Measurements from ENCODE around the gene PLAAT4. TPM values are rescaled to one million over a fixed set of nuclear protein-coding genes. Genes with fewer than 3 reads are reported as not detected.

The PLAAT4 gene
- total and polyA plus RNA-seq, 2 donors (not counting 3 experiments of a cell fraction or from before 2014, with no cell fraction given) = 0.95 to 1.7 TPM

- DNase-seq (ENCODE audit: low read depth, low spot score) = no peak
- Histone ChIP-seq H3K9ac (replicated peaks; ENCODE audit: extremely low read depth, insufficient read depth, low read length) (no peak overlapping the region), H3K27me3 (ENCODE audit: control insufficient read depth in 2 of 2, insufficient read depth in 2 of 2, low read length in 2 of 2) (peaks cover 0 to 7% of the 10 kb centered on the region in 2 experiments), H3K9me1 (replicated peaks; ENCODE audit: control insufficient read depth, extremely low read depth, insufficient read depth, low read length) (no peaks in the 10 kb centered on the region), H4K20me1 (replicated peaks; ENCODE audit: control insufficient read depth, extremely low read depth, insufficient read depth, low read length) (no peaks in the 10 kb centered on the region), H2AFZ (ENCODE audit: low read depth, low read length) (no peak overlapping the region), H3K36me3 (ENCODE audit: control insufficient read depth in 2 of 2, extremely low read depth in 1 of 2, insufficient read depth in 2 of 2, low read length in 2 of 2) (no peaks in the 10 kb centered on the region), H3K4me1 (ENCODE audit: control insufficient read depth, extremely low read depth, insufficient read depth, low read length) (no peaks in the 10 kb centered on the region), H3K4me3 (replicated peaks in 1 of 3; ENCODE audit: insufficient read depth in 1 of 3, low read depth in 1 of 3, low read length in 3 of 3) (no peak overlapping the region), H3K4me2 (ENCODE audit: insufficient read depth, low read length) (no peak overlapping the region), H3K27ac (ENCODE audit: insufficient read depth, low read depth, low read length) (no peak overlapping the region), H3K79me2 (ENCODE audit: control insufficient read depth, insufficient read depth, low read length) (no peaks in the 10 kb centered on the region), H3K9me3 (replicated peaks; ENCODE audit: control insufficient read depth, insufficient read depth, low read length) (no peaks in the 10 kb centered on the region)
- CTCF ChIA-PET = interaction anchor here (0.6 kb wide), 2 partner anchors 10 to 19 kb away, joined by 3 to 5 read pairs; no protein-coding TSS in a partner anchor
- intact Hi-C loops (cut with micrococcal nuclease) (no loop called here), dilution Hi-C loops (cut with MboI; ENCODE audit: extremely low pct_ligation_motif_present, low sequenced_read_pairs) (no loop called here)
- TF ChIP-seq CTCF (IDR thresholded peaks at IDR 0.05; ENCODE audit: extremely low read depth in 1 of 2, insufficient read depth in 1 of 2, low read depth in 1 of 2, low read length in 2 of 2) = no peak
- no peak for TF ChIP-seq MAX (IDR thresholded peaks at IDR 0.05; ENCODE audit: insufficient read depth, insufficient read length)
- no peak for TF ChIP-seq GATA2 (IDR thresholded peaks at IDR 0.05; ENCODE audit: insufficient read depth, insufficient read length, low read depth, low read length)
- no peak for TF ChIP-seq POLR2A (IDR thresholded peaks at IDR 0.05; ENCODE audit: low read depth, low read length)
- no peak for TF ChIP-seq POLR2AphosphoS5 (IDR thresholded peaks at IDR 0.05; ENCODE audit: insufficient read depth, low read depth, low read length)
- no peak for TF ChIP-seq MYC (IDR thresholded peaks at IDR 0.05; ENCODE audit: low read depth, low read length)
- no peak for TF ChIP-seq EZH2 (IDR thresholded peaks at IDR 0.05; ENCODE audit: borderline replicate concordance, low read depth, low read length, severe bottlenecking)
- TF ChIP-seq FOS (IDR thresholded peaks at IDR 0.05; ENCODE audit: borderline replicate concordance, insufficient read depth, low read length) = no peak
- TF ChIP-seq JUN (IDR thresholded peaks at IDR 0.05; ENCODE audit: borderline replicate concordance, insufficient read depth, insufficient read length, low read depth) = no peak
- POLR2A ChIA-PET = no interaction called here
- FAIRE-seq = no peak
- BruUV-seq (replicated peaks) = no TSS peak
These were observed 14.7 kb upstream of the PLAAT4 start for GRCh38 chr11:63521896-63522295.
